ENCODE measurements around the gene HAUS6. TPM values are rescaled to one million over a fixed set of nuclear protein-coding genes. Genes with fewer than 3 reads are reported as not detected.

The HAUS6 gene
- total and polyA plus RNA-seq, 2 donors (not counting 1 experiment from before 2014, with no cell fraction given): 4.1 to 13.5 TPM

DNA sequence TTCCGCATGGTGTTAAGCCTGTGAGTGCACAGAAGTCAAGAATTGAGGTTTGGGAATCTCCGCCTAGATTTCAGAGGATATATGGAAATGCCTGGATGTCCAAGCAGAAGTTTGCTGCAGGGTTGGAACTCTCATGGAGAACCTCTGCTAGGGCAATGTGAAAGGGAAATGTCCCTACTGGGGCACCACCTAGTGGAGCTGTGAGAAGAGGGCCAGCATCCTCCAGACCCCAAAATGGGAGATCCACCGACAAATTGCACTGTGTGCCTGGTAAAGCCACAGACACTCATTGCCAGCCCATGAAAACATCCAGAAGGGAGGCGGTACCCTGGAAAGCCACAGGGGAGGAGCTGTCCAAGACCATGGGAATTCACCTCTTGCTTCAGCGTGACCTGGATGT lies 66.1 kb downstream of the HAUS6 start:
- no peak overlapping the region for H3K4me2 ChIP-seq (replicated peaks; ENCODE audit: low read depth, low read length, poor library complexity, severe bottlenecking)
- intact Hi-C loops (cut with micrococcal nuclease): no loop called here
- H3K4me3 Mint-ChIP-seq: no peak overlapping the region
- POLR2A ChIA-PET: no interaction called here
- no peaks in the 10 kb centered on the region for H3K27me3 ChIP-seq (replicated peaks in 1 of 4; ENCODE audit: control extremely low read depth in 1 of 4, control insufficient read depth in 3 of 4, insufficient read depth in 4 of 4, low read length in 3 of 4)
- CTCF ChIA-PET: no interaction called here
- no peaks in the 10 kb centered on the region for H3K36me3 ChIP-seq (replicated peaks in 1 of 2; ENCODE audit: control extremely low read depth in 1 of 2, control insufficient read depth in 1 of 2, extremely low read depth in 1 of 2, insufficient read depth in 2 of 2, low read length in 1 of 2)
- WGBS (ENCODE audit: insufficient coverage): 96% methylated on average over 5 of the region's 5 CpGs
- H3K9me3 Mint-ChIP-seq (ENCODE audit: insufficient read depth): no peaks in the 10 kb centered on the region
- no peak overlapping the region for H2AFZ ChIP-seq (ENCODE audit: insufficient read depth, low read depth, low read length, poor library complexity, severe bottlenecking)
- peaks cover 9% of the 10 kb centered on the region for H3K27me3 Mint-ChIP-seq
- H3K4me3 ChIP-seq (ENCODE audit: control extremely low read depth in 1 of 5, extremely low read depth in 1 of 5, insufficient read depth in 1 of 5, low read depth in 2 of 5, low read length in 4 of 5): no peak overlapping the region
- no peaks in the 10 kb centered on the region for H3K4me1 ChIP-seq (ENCODE audit: control insufficient read depth in 2 of 2, insufficient read depth in 2 of 2, low read length in 2 of 2)
- H3K79me2 ChIP-seq (ENCODE audit: control insufficient read depth, insufficient read depth, low read length): no peaks in the 10 kb centered on the region
- no peaks in the 10 kb centered on the region for H4K20me1 ChIP-seq (ENCODE audit: control insufficient read depth, insufficient read depth, low read length, poor library complexity, severe bottlenecking)
- H3K9ac ChIP-seq (ENCODE audit: low read length): no peak overlapping the region
- no peaks in the 10 kb centered on the region for H3K4me1 Mint-ChIP-seq
- no peak overlapping the region for H3K27ac Mint-ChIP-seq
- DNase-seq (no peak), ATAC-seq (ENCODE audit: low read depth) (no peak)
- no peaks in the 10 kb centered on the region for H3K9me3 ChIP-seq (ENCODE audit: control extremely low read depth in 1 of 3, control insufficient read depth in 2 of 3, insufficient read depth in 1 of 3, low read length in 2 of 3)
- TF ChIP-seq, protein P1, sequence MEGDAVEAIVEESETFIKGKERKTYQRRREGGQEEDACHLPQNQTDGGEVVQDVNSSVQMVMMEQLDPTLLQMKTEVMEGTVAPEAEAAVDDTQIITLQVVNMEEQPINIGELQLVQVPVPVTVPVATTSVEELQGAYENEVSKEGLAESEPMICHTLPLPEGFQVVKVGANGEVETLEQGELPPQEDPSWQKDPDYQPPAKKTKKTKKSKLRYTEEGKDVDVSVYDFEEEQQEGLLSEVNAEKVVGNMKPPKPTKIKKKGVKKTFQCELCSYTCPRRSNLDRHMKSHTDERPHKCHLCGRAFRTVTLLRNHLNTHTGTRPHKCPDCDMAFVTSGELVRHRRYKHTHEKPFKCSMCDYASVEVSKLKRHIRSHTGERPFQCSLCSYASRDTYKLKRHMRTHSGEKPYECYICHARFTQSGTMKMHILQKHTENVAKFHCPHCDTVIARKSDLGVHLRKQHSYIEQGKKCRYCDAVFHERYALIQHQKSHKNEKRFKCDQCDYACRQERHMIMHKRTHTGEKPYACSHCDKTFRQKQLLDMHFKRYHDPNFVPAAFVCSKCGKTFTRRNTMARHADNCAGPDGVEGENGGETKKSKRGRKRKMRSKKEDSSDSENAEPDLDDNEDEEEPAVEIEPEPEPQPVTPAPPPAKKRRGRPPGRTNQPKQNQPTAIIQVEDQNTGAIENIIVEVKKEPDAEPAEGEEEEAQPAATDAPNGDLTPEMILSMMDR (IDR thresholded peaks at IDR 0.05): no peak
- TF ChIP-seq EZH2 (IDR thresholded peaks at IDR 0.05; ENCODE audit: borderline replicate concordance, insufficient read depth, low read depth, low read length, poor library complexity, severe bottlenecking): no peak
- no peak overlapping the region for H3K27ac ChIP-seq (ENCODE audit: low read length in 2 of 2)

DNA sequence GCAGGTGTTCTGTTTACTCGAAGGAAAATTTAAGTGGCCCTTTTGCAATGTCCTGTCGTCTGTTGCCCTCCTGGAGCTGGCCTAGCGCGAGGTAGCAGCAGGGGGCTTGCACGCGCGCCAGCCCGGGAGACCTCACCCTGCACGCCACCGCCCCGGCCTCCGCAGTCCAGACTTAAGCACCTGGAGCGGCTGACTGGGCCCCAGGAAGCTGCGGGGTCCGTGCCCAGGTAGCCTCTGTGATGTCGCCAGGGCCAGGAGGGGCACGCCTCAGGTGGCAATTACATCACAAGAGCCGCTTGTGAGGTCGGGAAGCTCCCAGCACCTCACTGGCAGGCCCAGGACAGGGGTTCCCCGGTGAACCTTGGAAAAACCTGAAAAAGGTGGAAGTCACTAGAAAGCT lies 69.7 kb downstream of the HAUS6 start, which contains the start of gene SAXO1:
SAXO1 (minus strand) TSS at position 195 of the 400 bp plus-strand sequence. CDS start 301 bp downstream, outside the sequence.
- Histone ChIP-seq H3K4me2 (replicated peaks; ENCODE audit: low read depth, low read length, poor library complexity, severe bottlenecking) (no peak within 1 kb of the TSS), H2AFZ (ENCODE audit: insufficient read depth, low read depth, low read length, poor library complexity, severe bottlenecking) (no peak within 1 kb of the TSS), H3K9me3 (ENCODE audit: control extremely low read depth in 1 of 3, control insufficient read depth in 2 of 3, insufficient read depth in 1 of 3, low read length in 2 of 3) (no peaks in the 10 kb centered on the region), H3K9ac (ENCODE audit: low read length) (no peak within 1 kb of the TSS), H3K79me2 (ENCODE audit: control insufficient read depth, insufficient read depth, low read length) (no peaks in the 10 kb centered on the region), H4K20me1 (ENCODE audit: control insufficient read depth, insufficient read depth, low read length, poor library complexity, severe bottlenecking) (no peaks in the 10 kb centered on the region), H3K36me3 (replicated peaks in 1 of 2; ENCODE audit: control extremely low read depth in 1 of 2, control insufficient read depth in 1 of 2, extremely low read depth in 1 of 2, insufficient read depth in 2 of 2, low read length in 1 of 2) (no peaks in the 10 kb centered on the region), H3K27ac (ENCODE audit: low read length in 2 of 2) (no peak within 1 kb of the TSS), H3K4me1 (ENCODE audit: control insufficient read depth in 2 of 2, insufficient read depth in 2 of 2, low read length in 2 of 2) (no peaks in the 10 kb centered on the region), H3K4me3 (ENCODE audit: control extremely low read depth in 1 of 5, extremely low read depth in 1 of 5, insufficient read depth in 1 of 5, low read depth in 2 of 5, low read length in 4 of 5) (no peak within 1 kb of the TSS), H3K27me3 (replicated peaks in 1 of 4; ENCODE audit: control extremely low read depth in 1 of 4, control insufficient read depth in 3 of 4, insufficient read depth in 4 of 4, low read length in 3 of 4) (no peaks in the 10 kb centered on the region)
- ATAC-seq (ENCODE audit: low read depth): no peak
- 95% methylated on average over 20 of the region's 20 CpGs for WGBS (ENCODE audit: insufficient coverage)
- peaks cover 20% of the 10 kb centered on the region for H3K27me3 Mint-ChIP-seq
- TF ChIP-seq EZH2 (IDR thresholded peaks at IDR 0.05; ENCODE audit: borderline replicate concordance, insufficient read depth, low read depth, low read length, poor library complexity, severe bottlenecking): no peak
- TF ChIP-seq, protein P1 (IDR thresholded peaks at IDR 0.05): no peak
- no peak within 1 kb of the TSS for H3K27ac Mint-ChIP-seq
- DNase-seq: no peak
- CTCF ChIA-PET: no interaction called here
- no peak within 1 kb of the TSS for H3K4me3 Mint-ChIP-seq
- intact Hi-C loops (cut with micrococcal nuclease): no loop called here
- no peaks in the 10 kb centered on the region for H3K9me3 Mint-ChIP-seq (ENCODE audit: insufficient read depth)
- POLR2A ChIA-PET: no interaction called here
- no peaks in the 10 kb centered on the region for H3K4me1 Mint-ChIP-seq

Data from B cell (primary cell).